Small intestine (tissue), 7 donors: Measurements from ENCODE around the gene TNFRSF1A. TPM values are rescaled to one million over a fixed set of nuclear protein-coding genes. Genes with fewer than 3 reads are reported as not detected.

Experiments
- DNase-seq, 2 donors: peaks; one replicate each; pipeline versions ENCODE4 v3.0.0 to v3.0.0-alpha.2; 2013
- FAIRE-seq: peaks from 2 replicates; lab custom pipeline; 2012; peaks lifted over from hg19 to GRCh38; lab: Jason Lieb, UNC
- H3K27ac ChIP-seq, 3 donors: one replicate each; pipeline ENCODE4 v1.5.1; 2013; ENCODE audit warnings: low read length in 2 of 3, mild to moderate bottlenecking in 2 of 3, control low read depth in 1 of 3, inconsistent platforms in 1 of 3, low read depth in 1 of 3, moderate library complexity in 1 of 3
- H3K27me3 ChIP-seq, 3 donors: one replicate each; pipeline ENCODE4 v1.6.1; 2013; ENCODE audit warnings: low read length in 3 of 3, inconsistent platforms in 1 of 3; ENCODE audit not compliant: control insufficient read depth in 3 of 3, insufficient read depth in 3 of 3
- H3K36me3 ChIP-seq, 3 donors: one replicate each; pipeline ENCODE4 v1.6.1; 2013; ENCODE audit warnings: low read length in 3 of 3, inconsistent platforms in 1 of 3, low read depth in 1 of 3, mild to moderate bottlenecking in 1 of 3, moderate library complexity in 1 of 3; ENCODE audit not compliant: control insufficient read depth in 3 of 3, insufficient read depth in 2 of 3
- H3K4me1 ChIP-seq, 3 donors: one replicate each; pipeline ENCODE4 v1.6.1; 2013; ENCODE audit warnings: low read length in 2 of 3, inconsistent platforms in 1 of 3, low read depth in 1 of 3, mild to moderate bottlenecking in 1 of 3, moderate library complexity in 1 of 3; ENCODE audit not compliant: control insufficient read depth in 3 of 3, insufficient read depth in 2 of 3
- H3K4me3 ChIP-seq, 3 donors: one replicate each; pipeline ENCODE4 v1.5.1; 2013; ENCODE audit warnings: low read length in 3 of 3, control low read depth in 1 of 3, inconsistent platforms in 1 of 3, low read depth in 1 of 3, mild to moderate bottlenecking in 1 of 3, moderate library complexity in 1 of 3
- H3K9me3 ChIP-seq, 2 donors: one replicate each; pipeline ENCODE4 v1.6.1; 2013; ENCODE audit warnings: low read depth in 1 of 2, low read length in 1 of 2; ENCODE audit not compliant: control insufficient read depth in 2 of 2, insufficient read depth in 1 of 2
- WGBS, 3 donors: extraction: QIAGEN DNeasy Blood & Tissue Kit; methylation state at CpG; one replicate each; pipeline ENCODE4 v1.1.7; 2013; 5-methylcytosine and 5-hydroxymethylcytosine counted together
- polyA plus RNA-seq, 4 donors: library from polyadenylated mRNA; stranded (reverse) in 3 of 4; unstranded in 1 of 4; fragments of 200-250 nt in 3 of 4; fragments of 120-200 nt in 1 of 4; gene quantifications; one replicate each; pipeline versions ENCODE4 v1.2.1 to v1.2.3, GENCODE V29; 2013
- donor health status: healthy with polysubstance abuse.
- donor health status: control.
- donor health status: control.
- donor health status: Bipolar disorder and iron deficiency.
- donor health status: healthy.

The TNFRSF1A gene
- polyA plus RNA-seq, 4 donors, result 77.2 to 108 (median 97.6) TPM

DNA sequence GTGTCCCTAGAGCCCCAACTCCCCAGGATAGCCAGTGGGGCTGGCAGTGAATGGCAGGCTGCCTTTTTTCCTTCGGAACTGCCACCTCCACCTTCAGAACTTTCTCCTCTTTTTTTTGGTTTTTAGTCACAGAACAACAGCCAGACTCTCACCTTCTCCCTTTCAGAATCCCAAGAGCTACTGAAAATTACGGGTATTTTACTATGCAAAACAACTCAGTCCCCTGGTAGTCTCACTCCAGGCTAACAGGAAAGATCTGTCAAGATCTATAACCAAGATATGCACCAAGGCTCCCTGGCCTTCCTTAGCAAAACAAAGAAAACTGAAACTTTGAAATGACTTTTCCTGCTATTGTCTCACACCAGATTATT is 18.9 kb downstream of the TNFRSF1A start:
- no peak for FAIRE-seq
- Histone ChIP-seq H3K27ac (peak overlapping the region; percentile 42 to 82 (median 63)), H3K27me3 (no peaks in the 10 kb centered on the region), H3K4me3 (no peak overlapping the region), H3K9me3 (no peaks in the 10 kb centered on the region), H3K36me3 (peaks cover 0 to 90% (median 3%) of the 10 kb centered on the region in 3 donors), H3K4me1 (peaks cover 0 to 24% (median 7%) of the 10 kb centered on the region in 3 donors)
- no peak for DNase-seq
- WGBS, 3 donors, result 41 to 46% (median 43%) methylated on average over 2 of the region's 2 CpGs

DNA sequence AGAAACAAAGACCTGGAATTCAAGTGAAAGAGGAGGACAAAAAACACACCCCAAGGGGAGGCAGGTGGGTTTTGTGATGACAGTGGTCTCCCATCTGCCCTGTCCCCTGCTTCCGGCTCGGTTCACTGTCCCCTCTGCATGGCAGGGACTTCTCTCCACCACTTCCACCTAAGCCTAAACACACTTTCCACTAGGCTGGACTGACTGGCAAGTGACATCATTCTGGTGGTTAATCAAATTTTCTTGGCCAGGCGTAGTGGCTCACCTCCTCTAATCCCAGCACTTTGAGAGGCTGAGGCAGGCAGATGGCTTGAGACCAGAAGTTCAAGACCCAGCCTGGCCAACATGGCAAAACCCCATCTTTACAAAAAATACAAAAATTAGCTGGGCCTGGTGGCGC is 19.5 kb downstream of the TNFRSF1A start:
- Histone ChIP-seq H3K4me3 (no peak overlapping the region), H3K9me3 (no peaks in the 10 kb centered on the region), H3K27me3 (no peaks in the 10 kb centered on the region), H3K27ac (peak overlapping the region in 2 of 3 donors; percentile 41 to 52), H3K36me3 (peaks cover 0 to 90% (median 8%) of the 10 kb centered on the region in 3 donors), H3K4me1 (peaks cover 0 to 23% (median 7%) of the 10 kb centered on the region in 3 donors)
- DNase-seq (no peak), FAIRE-seq (no peak)
- 82 to 87% (median 87%) methylated on average over 4 of the region's 4 CpGs for WGBS, 3 donors

DNA sequence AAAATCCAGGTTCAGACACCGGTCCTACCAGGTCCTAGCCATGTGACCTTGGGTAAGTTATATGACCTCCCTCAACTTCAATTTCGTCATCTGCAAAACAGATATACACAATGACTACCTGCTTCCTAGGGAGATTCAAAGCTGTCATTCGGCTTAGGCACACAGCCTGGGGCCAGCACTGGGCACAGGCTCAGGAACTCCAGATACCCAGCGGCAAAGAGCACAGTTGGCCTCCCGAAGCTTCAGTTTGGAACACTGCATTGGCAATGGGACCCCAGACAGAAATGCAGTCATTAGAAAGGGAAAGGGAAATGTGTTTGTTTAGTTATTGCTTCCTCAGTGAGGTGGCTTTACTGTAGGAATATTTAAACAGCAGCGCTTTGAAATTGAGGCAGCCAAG is 20.0 kb downstream of the TNFRSF1A start:
- no peaks in the 10 kb centered on the region for H3K27me3 ChIP-seq
- DNase-seq (peak in 1 of 2 donors; percentile 41), FAIRE-seq (no peak)
- peaks cover 0 to 28% (median 7%) of the 10 kb centered on the region in 3 donors for H3K4me1 ChIP-seq
- 65 to 75% (median 70%) methylated on average over 6 of the region's 6 CpGs for WGBS, 3 donors
- no peak overlapping the region for H3K4me3 ChIP-seq
- H3K9me3 ChIP-seq, result no peaks in the 10 kb centered on the region
- H3K27ac ChIP-seq, result peak overlapping the region in 2 of 3 donors; percentile 41 to 48
- H3K36me3 ChIP-seq, result peaks cover 0 to 91% (median 8%) of the 10 kb centered on the region in 3 donors

- no peaks in the 10 kb centered on the region for H3K27me3 ChIP-seq
- 93 to 96% (median 94%) methylated on average over 4 of the region's 4 CpGs for WGBS, 3 donors
- peaks cover 0 to 92% (median 13%) of the 10 kb centered on the region in 3 donors for H3K36me3 ChIP-seq
- no peaks in the 10 kb centered on the region for H3K9me3 ChIP-seq
- no peak overlapping the region for H3K4me3 ChIP-seq
- no peak overlapping the region for H3K27ac ChIP-seq
- FAIRE-seq (no peak), DNase-seq (no peak)
- H3K4me1 ChIP-seq, result peaks cover 0 to 41% (median 6%) of the 10 kb centered on the region in 3 donors
These were observed 22.4 kb downstream of the TNFRSF1A start for GRCh38 chr12:6319446-6319845.

DNA sequence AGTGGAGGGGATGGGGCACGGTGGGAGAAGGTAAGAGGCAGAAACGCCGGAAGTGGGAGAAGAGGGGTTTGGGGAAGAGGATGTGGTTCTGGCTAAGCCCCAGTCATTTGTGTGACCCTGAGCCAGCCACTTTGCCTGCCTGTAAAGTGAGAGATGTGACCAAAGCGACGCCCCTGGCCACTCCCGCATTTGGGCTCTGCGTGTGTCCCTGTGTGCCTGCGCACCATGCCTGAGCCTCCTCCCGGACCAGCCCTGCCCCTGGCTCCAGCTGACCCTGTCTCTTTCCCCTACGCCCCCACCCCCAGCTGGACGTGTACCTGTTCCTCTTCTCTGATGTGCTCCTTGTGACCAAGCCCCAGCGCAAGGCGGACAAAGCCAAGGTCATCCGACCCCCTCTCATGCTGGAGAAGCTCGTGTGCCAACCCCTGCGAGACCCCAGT is 23.4 kb downstream of the TNFRSF1A start:
- no peaks in the 10 kb centered on the region for H3K27me3 ChIP-seq
- H3K9me3 ChIP-seq, result no peaks in the 10 kb centered on the region
- H3K27ac ChIP-seq, result no peak overlapping the region
- H3K36me3 ChIP-seq, result peaks cover 0 to 94% (median 15%) of the 10 kb centered on the region in 3 donors
- H3K4me1 ChIP-seq, result peaks cover 0 to 39% (median 0%) of the 10 kb centered on the region in 3 donors
- H3K4me3 ChIP-seq, result no peak overlapping the region
- DNase-seq (no peak), FAIRE-seq (no peak)
- WGBS, 3 donors, result 78 to 86% (median 78%) methylated on average over 16 of the region's 16 CpGs

DNA sequence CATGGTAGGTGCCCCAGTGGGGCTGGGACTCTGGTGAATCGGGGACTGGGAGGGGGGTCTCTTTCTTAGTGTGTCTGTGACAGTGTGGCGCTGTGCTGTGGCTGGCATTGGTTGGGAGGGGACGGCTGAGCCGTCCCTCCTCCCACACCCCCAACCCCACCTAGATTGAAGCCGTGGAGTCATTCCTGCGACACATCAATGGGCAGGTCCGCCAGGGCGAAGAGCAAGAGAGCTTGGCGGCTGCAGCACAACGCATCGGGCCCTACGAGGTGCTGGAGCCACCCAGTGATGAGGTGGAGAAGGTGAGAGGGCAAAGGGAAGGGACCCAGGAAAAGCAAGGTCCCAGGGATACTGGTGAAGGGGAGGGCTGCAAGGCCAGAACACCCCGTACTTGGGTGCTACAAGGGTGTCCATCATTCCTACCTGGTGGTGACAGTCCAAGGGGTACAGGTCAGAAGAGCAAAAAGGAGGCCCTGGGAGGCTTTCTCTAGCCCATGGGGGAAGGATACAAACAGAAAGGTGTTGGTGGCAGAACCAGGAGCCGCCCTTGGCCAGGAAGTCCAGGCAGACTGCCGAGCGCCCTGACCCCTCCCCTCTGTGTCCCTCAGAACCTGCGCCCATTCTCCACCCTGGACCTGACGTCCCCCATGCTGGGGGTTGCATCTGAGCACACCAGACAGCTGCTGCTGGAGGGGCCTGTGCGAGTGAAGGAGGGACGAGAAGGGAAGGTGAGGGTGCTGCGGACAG is 24.0 kb downstream of the TNFRSF1A start:
- H3K9me3 ChIP-seq, result no peaks in the 10 kb centered on the region
- WGBS, 3 donors, result 78 to 80% (median 78%) methylated on average over 20 to 21 of the region's 21 CpGs
- FAIRE-seq (no peak), DNase-seq (no peak)
- peaks cover 0 to 98% (median 15%) of the 10 kb centered on the region in 3 donors for H3K36me3 ChIP-seq
- H3K4me3 ChIP-seq, result no peak overlapping the region
- peaks cover 0 to 39% (median 0%) of the 10 kb centered on the region in 3 donors for H3K4me1 ChIP-seq
- no peaks in the 10 kb centered on the region for H3K27me3 ChIP-seq
- peak overlapping the region in 1 of 3 donors; percentile 6 for H3K27ac ChIP-seq

DNA sequence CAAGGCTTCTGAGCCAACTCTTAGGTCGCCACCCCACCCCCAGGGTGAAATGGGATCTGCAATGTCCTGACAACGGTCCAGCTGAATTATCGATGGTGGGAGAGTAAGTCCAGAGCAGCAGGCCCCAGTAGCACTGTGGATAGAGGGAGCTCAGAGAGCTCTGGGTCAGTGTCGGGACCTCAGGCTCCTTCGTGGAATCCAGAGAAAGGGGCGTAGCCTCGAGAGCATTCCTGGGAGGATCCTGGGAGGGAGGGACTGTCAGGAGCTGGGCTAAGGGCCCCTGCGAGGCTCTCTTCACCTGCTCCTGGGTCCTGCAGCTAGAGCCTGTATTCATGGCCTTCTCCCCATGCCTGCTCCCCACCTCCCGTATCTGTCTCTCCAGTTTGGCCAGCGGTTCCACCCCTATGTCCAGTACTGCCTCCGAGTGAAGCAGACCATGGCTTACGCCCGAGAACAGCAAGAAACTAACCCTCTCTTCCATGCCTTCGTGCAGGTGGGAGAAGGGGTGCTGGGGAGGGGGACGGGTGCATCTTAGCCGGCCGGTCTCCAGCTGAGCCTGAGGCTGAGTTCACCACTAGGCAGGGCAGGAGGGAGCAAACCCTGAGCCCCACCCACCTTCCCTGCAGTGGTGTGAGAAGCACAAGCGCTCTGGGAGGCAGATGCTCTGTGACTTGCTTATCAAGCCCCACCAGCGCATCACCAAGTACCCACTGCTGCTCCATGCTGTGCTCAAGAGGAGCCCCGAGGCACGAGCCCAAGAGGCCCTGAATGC is 24.8 kb downstream of the TNFRSF1A start:
- Histone ChIP-seq H3K27ac (peak overlapping the region in 1 of 3 donors; percentile 6), H3K36me3 (peaks cover 0 to 98% (median 15%) of the 10 kb centered on the region in 3 donors)
- FAIRE-seq, result no peak

More for the DNA sequence above, 24.8 kb downstream of the TNFRSF1A start:
- no peak for DNase-seq
- WGBS, 3 donors, result 80 to 85% (median 84%) methylated on average over 21 of the region's 21 CpGs
- Histone ChIP-seq H3K4me1 (peaks cover 0 to 45% (median 0%) of the 10 kb centered on the region in 3 donors), H3K9me3 (no peaks in the 10 kb centered on the region), H3K27me3 (no peaks in the 10 kb centered on the region), H3K4me3 (no peak overlapping the region)
